ENCODE data around the gene ZNF566.
A peak's percentile ranks its signal among the peaks of the same experiment; 100 is the strongest.

Gene ZNF566

DNA sequence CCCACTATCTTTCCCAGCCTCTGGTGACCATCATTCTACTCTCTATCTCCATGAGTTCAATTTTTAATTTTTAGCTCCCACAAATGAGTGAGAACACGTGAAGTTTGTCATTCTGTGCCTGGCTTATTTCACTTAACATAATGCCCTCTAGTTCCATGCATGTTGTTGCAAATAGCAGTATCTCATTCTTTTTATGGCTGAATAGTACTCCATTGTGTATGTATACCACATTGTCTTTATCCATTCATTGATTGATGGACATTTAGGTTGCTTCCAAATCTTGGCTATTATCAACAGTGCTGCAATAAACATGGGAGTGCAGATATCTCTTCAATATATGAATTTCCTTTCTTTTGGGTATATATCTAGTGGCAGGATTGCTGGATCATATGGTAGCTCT is 48.0 kb downstream of the ZNF566 start:
- DNase-seq (ENCODE audit: low spot score): no peak

DNA sequence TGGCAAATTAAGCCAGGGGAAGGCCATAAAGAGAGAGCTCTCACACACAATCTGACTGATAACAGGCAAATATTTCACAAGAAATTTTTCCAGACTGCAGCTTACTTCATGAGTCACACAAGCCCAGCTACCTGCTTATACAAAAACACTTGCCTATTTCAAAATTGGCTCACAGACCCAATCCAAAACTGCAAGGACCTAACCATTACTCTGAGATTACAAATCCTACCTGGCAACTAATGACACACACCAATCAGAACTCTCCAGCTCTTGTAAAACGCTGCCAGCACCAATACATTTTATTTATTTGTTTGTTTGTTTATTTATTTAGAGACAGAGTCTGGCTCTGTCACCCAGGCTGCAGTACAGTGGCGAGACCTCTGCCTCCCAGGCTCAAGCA is 52.8 kb downstream of the ZNF566 start:
- no peak for DNase-seq (ENCODE audit: low spot score)

DNA sequence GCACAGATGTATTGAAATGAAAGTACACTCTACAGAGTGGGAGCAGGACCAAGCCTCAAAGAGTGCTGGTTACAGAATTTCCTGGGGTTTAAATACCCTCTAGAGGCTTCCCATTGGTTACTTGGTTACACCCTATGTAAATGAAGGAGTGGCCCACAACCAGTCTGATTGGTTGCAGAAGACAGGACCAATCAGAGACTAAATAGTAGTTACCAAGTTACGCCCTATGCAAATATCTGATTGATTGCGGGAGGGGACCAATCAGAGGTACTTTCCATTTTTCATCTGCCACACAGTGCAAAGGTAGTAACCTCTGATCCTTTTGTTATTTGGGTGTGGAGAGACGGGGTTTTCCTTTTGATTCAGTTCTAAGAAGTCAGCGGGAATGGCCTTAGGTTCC is 65.4 kb downstream of the ZNF566 start:
- DNase-seq (ENCODE audit: low spot score): no peak

DNA sequence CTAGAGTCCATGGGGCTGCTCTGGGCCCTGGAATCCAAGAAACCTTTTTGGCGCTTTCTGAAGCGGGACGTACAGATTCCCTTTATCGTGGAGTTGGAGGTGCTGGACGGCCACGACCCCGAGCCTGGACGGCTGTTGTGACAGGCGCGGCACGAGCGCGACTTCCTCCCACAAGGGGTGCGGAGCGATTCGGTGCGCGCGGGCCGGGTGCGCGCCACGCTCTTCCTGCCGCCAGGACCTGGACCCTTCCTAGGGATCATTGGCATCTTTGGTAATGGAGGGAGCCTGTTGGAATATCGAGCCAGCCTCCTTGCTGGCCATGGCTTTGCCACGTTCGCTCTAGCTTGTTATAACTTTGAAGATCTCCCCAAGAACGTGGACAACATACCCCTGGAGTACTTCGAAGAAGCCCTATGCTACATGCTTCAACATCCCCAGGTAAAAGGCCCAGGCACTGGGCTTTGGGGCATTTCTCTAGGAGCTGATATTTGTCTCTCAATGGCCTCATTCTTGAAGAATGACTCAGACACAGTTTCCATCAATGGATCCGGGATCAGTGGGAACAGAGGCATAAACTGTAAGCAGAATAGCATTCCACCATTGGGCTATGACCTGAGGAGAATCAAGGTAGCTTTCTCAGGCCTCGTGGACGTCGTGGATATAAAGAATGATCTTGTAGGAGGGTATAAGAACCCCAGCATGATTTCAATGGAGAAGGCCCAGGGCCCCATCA is 67.4 kb downstream of the ZNF566 start:
- DNase-seq (ENCODE audit: low spot score): no peak

DNA sequence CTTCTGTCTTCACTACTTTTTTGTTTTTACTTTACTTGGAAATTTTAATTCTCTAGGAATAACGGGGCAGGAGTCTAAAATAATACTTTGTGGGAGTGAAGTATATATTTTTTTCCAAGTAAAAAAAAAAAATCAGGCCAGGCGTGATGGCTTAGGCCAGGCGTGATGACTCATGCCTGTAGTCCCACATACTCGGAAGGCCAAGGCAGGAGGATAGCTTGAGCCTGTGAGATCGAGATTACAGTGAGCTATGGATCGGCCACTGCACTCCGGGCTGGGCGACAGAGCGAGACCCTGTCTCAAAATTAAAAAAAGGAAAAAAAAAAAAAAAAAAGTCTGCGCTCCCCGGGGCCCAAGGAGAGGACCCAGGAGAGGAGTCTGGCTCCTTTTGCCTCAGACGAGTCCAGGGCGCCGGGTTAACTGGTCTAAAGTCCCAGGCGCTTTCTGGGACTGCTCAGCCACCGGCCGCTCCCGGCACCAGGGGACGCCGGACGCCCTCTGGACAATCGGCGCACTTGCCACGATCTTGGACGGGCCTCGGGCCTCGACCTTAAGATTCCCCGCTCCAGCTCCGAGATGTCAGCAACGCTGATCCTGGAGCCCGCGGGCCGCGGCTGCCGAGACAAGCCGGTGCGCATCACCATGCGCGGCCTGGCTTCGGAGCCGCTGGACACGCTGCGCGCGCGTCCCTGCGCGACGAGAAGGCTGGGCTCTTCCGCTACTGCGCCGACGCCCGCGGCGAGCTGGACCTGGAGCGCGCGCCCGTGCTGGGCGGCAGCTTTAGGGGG is 68.2 kb downstream of the ZNF566 start:
- DNase-seq (ENCODE audit: low spot score): no peak

DNA sequence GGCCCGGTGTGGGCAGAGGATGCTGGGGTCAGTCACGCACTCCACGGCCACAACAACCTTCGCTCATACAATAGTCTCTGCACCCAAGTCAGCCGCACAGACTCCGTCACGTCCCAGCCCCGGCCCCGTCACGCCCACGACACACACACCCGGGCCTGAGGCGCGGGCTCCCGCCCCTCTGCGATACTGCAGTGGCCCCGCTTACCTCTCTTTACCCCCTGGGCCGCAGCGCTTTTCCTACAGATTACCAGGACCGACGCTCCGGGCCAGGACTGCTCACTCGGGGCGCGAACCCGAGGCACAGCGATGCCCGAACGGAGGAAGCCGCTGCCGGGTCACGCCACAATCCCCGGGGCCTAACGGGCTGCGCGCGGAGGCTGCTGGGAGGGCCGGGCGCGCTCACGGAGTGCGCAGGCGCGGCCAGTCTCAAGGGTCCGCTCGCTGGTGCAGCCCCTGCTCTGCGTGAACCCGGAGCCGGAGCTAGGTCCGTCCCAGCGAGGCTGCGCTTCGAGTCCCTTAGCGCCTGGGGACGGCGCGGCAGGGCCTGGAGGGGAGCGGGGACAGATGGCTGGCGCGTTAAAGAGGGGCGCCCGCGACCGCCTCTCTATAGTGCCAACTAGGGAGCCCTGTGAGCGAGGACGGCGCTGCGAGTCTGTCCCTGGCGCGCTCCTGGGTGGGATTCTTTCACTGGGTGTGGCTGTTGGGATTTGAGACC is 70.9 kb downstream of the ZNF566 start, which contains the start of gene ZFP82:
Gene ZFP82, minus strand, starts transcription at position 358 of the 715 bp plus-strand sequence. CDS start 8,855 bp downstream, outside the sequence.
- DNase-seq (ENCODE audit: low spot score): peak; percentile 93

DNA sequence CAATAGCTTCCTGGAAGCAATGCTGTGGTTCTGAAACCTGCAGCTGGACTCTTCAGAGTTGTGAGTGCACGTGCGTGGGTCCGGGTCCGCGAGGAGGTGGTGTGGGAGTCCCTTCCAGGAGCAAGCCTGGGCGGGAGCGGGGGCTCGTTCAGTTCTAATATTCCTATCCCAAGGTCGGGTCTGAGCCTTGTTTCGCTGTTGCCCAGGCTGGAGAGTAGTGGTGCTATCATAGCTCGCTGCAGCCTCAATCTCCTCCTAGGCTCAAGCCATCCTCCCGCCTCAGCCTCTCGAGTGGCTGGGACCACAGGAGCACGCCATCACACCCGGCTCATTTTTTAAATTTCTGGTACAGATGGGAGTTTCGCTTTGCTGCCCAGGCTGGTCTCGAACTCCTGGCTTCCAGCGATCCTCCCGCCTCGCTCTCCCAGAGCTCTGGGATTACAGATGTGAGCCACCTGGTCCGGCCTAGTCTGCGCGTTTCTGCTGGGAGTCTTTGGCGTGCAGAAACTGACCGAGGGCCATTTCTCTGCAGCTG is 71.5 kb downstream of the ZNF566 start:
- no peak for DNase-seq (ENCODE audit: low spot score)

DNA sequence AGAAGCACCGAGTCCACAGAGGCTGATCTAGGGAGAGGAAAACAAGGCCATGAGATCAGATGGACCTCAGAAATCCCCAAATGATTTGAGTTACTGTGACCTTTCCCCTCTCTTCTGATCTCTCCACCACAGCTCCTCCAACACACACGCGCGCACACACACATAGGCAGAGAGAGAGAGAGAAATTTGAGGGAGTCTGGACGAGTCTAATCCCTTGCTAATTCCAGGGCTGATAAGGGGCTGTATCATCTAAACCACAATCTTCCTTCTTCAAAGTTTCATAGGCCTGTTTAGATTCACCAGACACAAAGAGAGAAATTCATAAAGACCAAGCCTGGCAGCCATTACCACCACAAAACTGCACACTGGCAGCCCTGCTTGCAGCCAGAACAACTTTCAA is 79.5 kb downstream of the ZNF566 start:
- DNase-seq (ENCODE audit: low spot score): no peak

DNA sequence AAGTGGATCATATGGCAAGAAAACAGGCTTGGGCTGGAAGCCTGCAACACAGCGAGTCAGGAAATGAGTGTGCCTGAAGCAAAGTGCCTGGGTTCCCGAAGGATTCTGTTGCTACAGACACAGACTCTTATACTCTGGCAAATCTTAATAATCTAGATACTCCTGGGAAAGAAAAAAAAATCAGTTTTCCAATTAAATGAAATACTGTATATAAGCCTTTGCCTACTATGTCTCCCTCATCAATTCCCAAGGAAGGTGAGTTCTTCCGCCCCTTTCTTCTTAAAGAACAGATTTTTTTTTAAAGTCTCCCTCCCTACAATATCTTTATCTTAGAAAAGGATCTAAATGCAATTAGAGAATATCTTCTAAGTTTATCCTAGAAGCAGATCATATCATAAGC is 81.3 kb downstream of the ZNF566 start:
- no peak for DNase-seq (ENCODE audit: low spot score)

DNA sequence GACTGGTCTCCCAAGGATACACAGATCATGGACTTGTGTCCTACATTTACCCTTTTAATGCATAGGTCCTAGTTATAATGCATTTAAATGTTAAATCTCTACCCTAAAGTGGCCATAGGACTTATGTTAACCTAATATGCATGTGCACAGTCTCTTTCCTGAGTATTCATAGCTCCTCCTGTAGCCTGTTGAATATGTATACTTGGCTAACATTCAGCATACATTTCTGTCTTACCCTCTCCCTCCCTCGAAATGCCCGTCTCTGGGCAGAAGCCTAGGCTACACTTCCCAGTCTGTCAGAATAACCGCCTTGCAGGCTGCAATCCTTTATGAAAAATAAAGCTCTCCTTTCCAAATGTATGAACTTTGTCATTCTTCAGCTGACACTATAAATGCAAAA is 84.9 kb downstream of the ZNF566 start:
- DNase-seq (ENCODE audit: low spot score): no peak

DNA sequence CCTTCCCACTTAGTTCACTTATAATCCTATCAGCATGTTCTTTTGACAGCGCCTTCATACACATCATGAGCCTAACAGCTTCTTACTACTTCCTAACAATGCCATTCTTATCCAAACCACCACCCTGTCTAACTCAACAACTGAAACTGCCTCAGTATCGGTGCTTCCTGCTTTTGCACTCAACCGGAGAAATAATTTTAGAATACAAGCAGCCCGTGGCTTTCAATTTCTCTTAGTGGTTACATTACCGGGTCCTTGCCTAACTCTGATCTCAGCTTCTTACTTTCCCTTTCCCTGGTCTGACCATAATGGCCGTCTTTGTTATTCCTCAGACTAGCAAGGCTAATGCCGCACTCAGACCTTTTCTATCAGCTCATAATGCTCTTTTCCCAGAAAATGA is 87.9 kb downstream of the ZNF566 start:
- no peak for DNase-seq (ENCODE audit: low spot score)

DNA sequence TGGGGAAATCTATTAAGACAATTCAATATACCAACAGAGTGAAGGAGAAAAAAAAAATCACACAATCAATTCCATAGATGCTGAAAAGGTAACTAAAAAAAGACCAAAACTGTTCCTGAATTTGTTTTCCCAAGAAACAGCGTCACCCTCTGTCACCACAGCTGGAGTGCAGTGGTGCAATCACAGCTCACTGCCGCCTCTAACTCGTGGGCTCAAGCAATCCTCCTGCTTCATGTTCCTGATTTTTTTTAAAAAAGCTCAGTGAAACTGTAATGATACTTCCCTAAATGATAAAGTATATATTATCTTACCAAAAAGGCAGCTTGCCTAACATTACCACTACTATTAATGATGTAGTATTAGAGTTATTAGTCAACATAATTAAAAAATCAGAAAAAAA is 90.8 kb downstream of the ZNF566 start:
- DNase-seq (ENCODE audit: low spot score): no peak

All from HuH-7 (cell line).